ENCODE measurements around the gene CLPX.

DNA sequence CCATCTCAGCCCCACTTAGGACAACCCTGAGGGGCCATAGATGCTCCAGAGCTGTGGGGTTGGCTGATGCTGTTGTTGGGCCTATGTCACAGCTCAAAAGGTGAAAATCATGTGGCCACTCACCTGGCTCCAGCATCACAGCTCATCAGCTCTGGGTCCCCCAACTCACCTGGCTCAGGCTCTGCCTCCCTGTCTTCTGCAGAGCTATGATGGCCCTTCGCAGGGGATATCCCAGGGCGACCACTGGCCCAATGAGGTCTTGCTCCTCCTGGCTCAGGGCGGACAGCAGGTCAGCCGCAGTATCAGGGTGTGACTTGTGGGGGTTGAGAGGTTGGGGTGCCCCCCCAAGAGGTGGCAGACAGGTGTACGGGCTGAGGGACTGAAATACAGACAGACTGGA lies 85.8 kb downstream of the CLPX start:
- TF ChIP-seq, protein P1, sequence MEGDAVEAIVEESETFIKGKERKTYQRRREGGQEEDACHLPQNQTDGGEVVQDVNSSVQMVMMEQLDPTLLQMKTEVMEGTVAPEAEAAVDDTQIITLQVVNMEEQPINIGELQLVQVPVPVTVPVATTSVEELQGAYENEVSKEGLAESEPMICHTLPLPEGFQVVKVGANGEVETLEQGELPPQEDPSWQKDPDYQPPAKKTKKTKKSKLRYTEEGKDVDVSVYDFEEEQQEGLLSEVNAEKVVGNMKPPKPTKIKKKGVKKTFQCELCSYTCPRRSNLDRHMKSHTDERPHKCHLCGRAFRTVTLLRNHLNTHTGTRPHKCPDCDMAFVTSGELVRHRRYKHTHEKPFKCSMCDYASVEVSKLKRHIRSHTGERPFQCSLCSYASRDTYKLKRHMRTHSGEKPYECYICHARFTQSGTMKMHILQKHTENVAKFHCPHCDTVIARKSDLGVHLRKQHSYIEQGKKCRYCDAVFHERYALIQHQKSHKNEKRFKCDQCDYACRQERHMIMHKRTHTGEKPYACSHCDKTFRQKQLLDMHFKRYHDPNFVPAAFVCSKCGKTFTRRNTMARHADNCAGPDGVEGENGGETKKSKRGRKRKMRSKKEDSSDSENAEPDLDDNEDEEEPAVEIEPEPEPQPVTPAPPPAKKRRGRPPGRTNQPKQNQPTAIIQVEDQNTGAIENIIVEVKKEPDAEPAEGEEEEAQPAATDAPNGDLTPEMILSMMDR (IDR thresholded peaks at IDR 0.05), result no peak
- TF ChIP-seq EZH2phosphoT487 (IDR thresholded peaks at IDR 0.05), result no peak
